ENCODE results near the gene CDKL4.
"Not testable (repeated sequence)": the region's sequence is repeated elsewhere in the genome, so short reads cannot be mapped to it uniquely, and the experiment has no call there.

CDKL4 gene

GRCh38 chr2:39243469-39244123 lies at the start of gene CDKL4:
CDKL4 (minus strand) TSS chr2:39243970.
- DNase-seq = no peak

- DNase-seq = no peak
Observed at GRCh38 chr2:39290433-39290832, 46.7 kb upstream of the CDKL4 start.

GRCh38 chr2:39289609-39290008 lies 45.8 kb upstream of the CDKL4 start:
- no peak for DNase-seq

- no peak for DNase-seq
Observed at GRCh38 chr2:39283561-39283960, 39.8 kb upstream of the CDKL4 start.

- no peak for DNase-seq
Observed at GRCh38 chr2:39281391-39281790, 37.6 kb upstream of the CDKL4 start.

GRCh38 chr2:39275016-39275415 lies 31.2 kb upstream of the CDKL4 start:
- DNase-seq = no peak

GRCh38 chr2:39269941-39270340 lies 26.2 kb upstream of the CDKL4 start:
- no peak for DNase-seq

- DNase-seq = no peak
Observed at GRCh38 chr2:39266916-39267434, 23.2 kb upstream of the CDKL4 start.

GRCh38 chr2:39266139-39266805 lies 22.5 kb upstream of the CDKL4 start:
- no peak for DNase-seq

- DNase-seq = no peak
Observed at GRCh38 chr2:39265315-39265714, 21.5 kb upstream of the CDKL4 start.

- DNase-seq = no peak
Observed at GRCh38 chr2:39264733-39265132, 21.0 kb upstream of the CDKL4 start.

GRCh38 chr2:39260087-39260486 lies 16.3 kb upstream of the CDKL4 start:
- no peak for DNase-seq

- DNase-seq = no peak
Observed at GRCh38 chr2:39256040-39256439, 12.3 kb upstream of the CDKL4 start.

GRCh38 chr2:39252888-39253518 lies 9.2 kb upstream of the CDKL4 start:
- no peak for DNase-seq

GRCh38 chr2:39247512-39248043 lies 3.8 kb upstream of the CDKL4 start:
- no peak for DNase-seq

GRCh38 chr2:39246382-39246980 lies 2.7 kb upstream of the CDKL4 start:
- DNase-seq = no peak

GRCh38 chr2:39244963-39245625 lies 1.3 kb upstream of the CDKL4 start:
- DNase-seq = not testable (repeated sequence)

- DNase-seq = not testable (repeated sequence)
Observed at GRCh38 chr2:39244241-39244862, 582 bp upstream of the CDKL4 start.

- no peak for DNase-seq
Observed at GRCh38 chr2:39241588-39241987, 2.2 kb downstream of the CDKL4 start.

- DNase-seq = no peak
Observed at GRCh38 chr2:39240758-39241157, 3.0 kb downstream of the CDKL4 start.

GRCh38 chr2:39234754-39235153 lies 9.0 kb downstream of the CDKL4 start:
- DNase-seq = no peak

GRCh38 chr2:39232141-39232540 lies 11.6 kb downstream of the CDKL4 start:
- no peak for DNase-seq
